Thyroid gland (tissue), 4 donors: ENCODE results near the gene AMZ1.

Source experiments
- CTCF ChIP-seq, 6 experiments: fragments of 200-600 bp in 3 of 6; fragments of 450-650 bp in 3 of 6; sonication (generic) in 3 of 6; IDR thresholded peaks; one replicate each; pipeline ENCODE4 v1.5.1; 2016 to 2019; ENCODE audit warnings: antibody characterized with exemption in 6 of 6, mild to moderate bottlenecking in 2 of 6, inconsistent platforms in 1 of 6, moderate library complexity in 1 of 6
- POLR2A ChIP-seq, 2 donors: fragments of 450-650 bp; IDR thresholded peaks; one replicate each; pipeline ENCODE4 v1.6.1; 2017; ENCODE audit warnings: antibody characterized with exemption in 2 of 2, mild to moderate bottlenecking in 2 of 2, moderate library complexity in 1 of 2

GRCh38 chr7:2662273-2663120 lies 25.5 kb upstream of the AMZ1 start:
- no peak for TF ChIP-seq CTCF (IDR thresholded peaks at IDR 0.05)
- no peak for TF ChIP-seq POLR2A (IDR thresholded peaks at IDR 0.05)
